Left lobe of liver (tissue), 2 donors: Measurements from ENCODE around the gene ZBTB20. TPM values are rescaled to one million over a fixed set of nuclear protein-coding genes. Genes with fewer than 3 reads are reported as not detected.

Source experiments
- ATAC-seq: fragments of 200-7000 bp; cut with Tn5 transposase; one replicate; pipeline ENCODE4 v1.9.1; 2020; ENCODE audit warnings: mild to moderate bottlenecking, moderate library complexity
- DNase-seq: peaks from one replicate; pipeline ENCODE4 v3.0.0-alpha.2; 2020; ENCODE audit warnings: low spot score
- total RNA-seq: library from RNA; stranded (reverse); gene quantifications from one replicate; pipeline ENCODE4 v1.2.1, GENCODE V29; 2021
- donor health status: DM: no; HTN: no; CAD: no; lungs with moderate emphysema.
- donor health status: DM: no; HTN: yes; CAD: no.

The ZBTB20 gene
- total RNA-seq, 1 donor from 2014 or later, result 50.6 TPM

GRCh38 chr3:114331710-114332109 is 815.4 kb downstream of the ZBTB20 start:
- DNase-seq (no peak), ATAC-seq (no peak)

GRCh38 chr3:114331007-114331406 is 816.1 kb downstream of the ZBTB20 start:
- ATAC-seq (peak; percentile 97), DNase-seq (peak; percentile 68)

GRCh38 chr3:114329823-114330222 is 817.3 kb downstream of the ZBTB20 start:
- DNase-seq (no peak), ATAC-seq (no peak)

GRCh38 chr3:114328345-114328744 is 818.7 kb downstream of the ZBTB20 start:
- DNase-seq (no peak), ATAC-seq (no peak)

- no peak for ATAC-seq
- DNase-seq, result no peak
Observed at GRCh38 chr3:114327665-114328064, 819.4 kb downstream of the ZBTB20 start.

- no peak for ATAC-seq
Observed at GRCh38 chr3:114323546-114324254, 823.4 kb downstream of the ZBTB20 start.

GRCh38 chr3:114320246-114320645 is 826.8 kb downstream of the ZBTB20 start:
- DNase-seq (no peak), ATAC-seq (no peak)

More at GRCh38 chr3:114323546-114324254, 823.4 kb downstream of the ZBTB20 start:
- DNase-seq, result no peak

GRCh38 chr3:114319453-114319852 is 827.6 kb downstream of the ZBTB20 start:
- ATAC-seq (no peak), DNase-seq (no peak)

GRCh38 chr3:114318295-114318694 is 828.8 kb downstream of the ZBTB20 start:
- peak; percentile 13 for ATAC-seq
- no peak for DNase-seq

GRCh38 chr3:114314282-114314681 is 832.8 kb downstream of the ZBTB20 start:
- DNase-seq, result no peak
- no peak for ATAC-seq

GRCh38 chr3:114313426-114313825 is 833.7 kb downstream of the ZBTB20 start:
- ATAC-seq (no peak), DNase-seq (no peak)

GRCh38 chr3:114310695-114311094 is 836.4 kb downstream of the ZBTB20 start:
- DNase-seq (no peak), ATAC-seq (no peak)

GRCh38 chr3:114308830-114309229 is 838.3 kb downstream of the ZBTB20 start:
- no peak for ATAC-seq
- DNase-seq, result no peak

GRCh38 chr3:114308377-114308776 is 838.7 kb downstream of the ZBTB20 start:
- DNase-seq, result no peak
- no peak for ATAC-seq

- DNase-seq (no peak), ATAC-seq (no peak)
Observed at GRCh38 chr3:114307832-114308231, 839.3 kb downstream of the ZBTB20 start.

- DNase-seq (no peak), ATAC-seq (no peak)
Observed at GRCh38 chr3:114307222-114307830, 839.8 kb downstream of the ZBTB20 start.

- no peak for DNase-seq
Observed at GRCh38 chr3:114299941-114300624, 847.0 kb downstream of the ZBTB20 start.

GRCh38 chr3:114299421-114299820 is 847.7 kb downstream of the ZBTB20 start:
- DNase-seq (no peak), ATAC-seq (peak; percentile 84)

More at GRCh38 chr3:114299941-114300624, 847.0 kb downstream of the ZBTB20 start:
- no peak for ATAC-seq

GRCh38 chr3:114295946-114296345 is 851.1 kb downstream of the ZBTB20 start:
- DNase-seq, result no peak
- ATAC-seq, result no peak

- ATAC-seq (no peak), DNase-seq (no peak)
Observed at GRCh38 chr3:114294940-114295480, 852.1 kb downstream of the ZBTB20 start.

- ATAC-seq, result no peak
- no peak for DNase-seq
Observed at GRCh38 chr3:114293838-114294535, 853.1 kb downstream of the ZBTB20 start, which contains the start of gene TIGIT. TSS of gene TIGIT (plus strand) at chr3:114294028. CDS start at chr3:114294062, 34 bp downstream.
